Activated CD8-positive, alpha-beta memory T cell treated with anti-CD3 and anti-CD28 coated beads, Interleukin-2, amount 10 ng/mL, durations not matched to agents 7 days and 5 days (primary cell): ENCODE data around the gene CTNNA1. TPM values are rescaled to one million over a fixed set of nuclear protein-coding genes. Genes with fewer than 3 reads are reported as not detected.
"Not testable (repeated sequence)": the region's sequence is repeated elsewhere in the genome, so short reads cannot be mapped to it uniquely, and the experiment has no call there.

Source experiments
- ATAC-seq: fragments of 150-1000 bp; cut with Tn5 transposase; one replicate; pipeline ENCODE4 v1.10.0; 2021; ENCODE audit warnings: moderate library complexity
- CTCF ChIA-PET: fragments of 350-600 bp; sonication (Branson Sonifier 250); formaldehyde crosslinking; loops from one replicate; lab custom pipeline; 2021; ENCODE audit warnings: antibody characterized with exemption; lab: Charles Lee
- DNase-seq: peaks from one replicate; pipeline ENCODE4 v3.0.0-alpha.2; 2020
- H3K27ac Mint-ChIP-seq: one replicate; pipeline ENCODE4 v1.8.0; 2021; ENCODE audit warnings: mild to moderate bottlenecking, mixed read lengths
- H3K27me3 Mint-ChIP-seq: one replicate; pipeline ENCODE4 v1.8.0; 2021; ENCODE audit warnings: mixed read lengths
- H3K36me3 Mint-ChIP-seq: one replicate; pipeline ENCODE4 v1.8.0; 2021; ENCODE audit warnings: mild to moderate bottlenecking, mixed read lengths
- H3K4me1 Mint-ChIP-seq: one replicate; pipeline ENCODE4 v1.8.0; 2021; ENCODE audit warnings: mixed read lengths
- H3K4me3 Mint-ChIP-seq: one replicate; pipeline ENCODE4 v1.8.0; 2021; ENCODE audit warnings: mild to moderate bottlenecking, moderate library complexity, mixed read lengths
- H3K9me3 Mint-ChIP-seq: one replicate; pipeline ENCODE4 v1.8.0; 2022; ENCODE audit warnings: low read depth, mixed read lengths
- total RNA-seq, 2 experiments: library from RNA; stranded (reverse); gene quantifications; one replicate each; pipeline ENCODE4 v1.2.3, GENCODE V29; 2021

Gene CTNNA1
- total RNA-seq, 2 experiments from 2014 or later, result 62.0 to 89.8 TPM

GRCh38 chr5:138755084-138755748 is 2.0 kb downstream of the CTNNA1 start:
- ATAC-seq (no peak), DNase-seq (no peak)
- Mint-ChIP-seq H3K27me3 (peaks cover 17% of the 10 kb centered on the region), H3K4me3 (peak overlapping the region; percentile 69), H3K27ac (no peak overlapping the region), H3K36me3 (peaks cover 19% of the 10 kb centered on the region), H3K4me1 (peaks cover 34% of the 10 kb centered on the region), H3K9me3 (no peaks in the 10 kb centered on the region)
- CTCF ChIA-PET, result interaction anchor here (0.7 kb wide), 1 partner anchor 964 kb away, joined by 3 read pairs; no protein-coding TSS in a partner anchor

DNA sequence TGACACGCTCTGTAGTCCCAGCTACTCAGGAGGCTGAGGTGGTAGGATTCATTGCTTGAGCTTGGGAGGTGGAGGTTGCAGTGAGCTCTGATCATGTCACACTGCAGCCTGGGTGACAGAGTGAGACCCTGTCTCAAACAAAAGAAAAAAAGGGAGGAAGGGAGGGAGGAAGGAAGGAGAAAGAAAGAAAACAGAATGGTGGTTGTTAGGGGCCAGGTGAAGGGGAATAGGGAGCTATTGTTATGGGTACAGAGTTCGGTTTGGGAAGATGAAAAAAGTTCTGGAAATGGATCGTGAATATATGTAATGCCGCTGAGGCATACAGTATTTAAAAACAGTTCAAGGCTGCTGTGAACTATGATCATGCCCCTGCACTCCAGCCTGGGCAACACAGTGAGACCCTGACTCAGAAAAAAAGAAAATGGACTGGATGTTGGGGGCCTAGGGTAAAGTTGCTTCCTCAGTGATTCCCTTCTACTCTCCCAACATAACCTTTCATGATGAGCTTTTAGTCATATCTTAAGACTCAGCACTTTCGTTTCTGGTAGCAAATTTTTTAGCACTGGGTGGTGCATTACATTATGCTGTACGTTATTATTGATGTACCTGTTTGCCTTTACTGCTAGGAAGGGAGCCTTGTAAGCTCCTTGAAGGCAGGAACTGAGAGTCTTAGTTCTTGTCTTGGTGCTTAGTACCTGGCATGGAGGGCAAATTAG is 4.0 kb downstream of the CTNNA1 start:
- ATAC-seq (no peak), DNase-seq (no peak)
- Mint-ChIP-seq H3K9me3 (no peaks in the 10 kb centered on the region), H3K27me3 (peaks cover 8% of the 10 kb centered on the region), H3K4me1 (peaks cover 50% of the 10 kb centered on the region), H3K4me3 (no peak overlapping the region), H3K36me3 (peaks cover 30% of the 10 kb centered on the region), H3K27ac (no peak overlapping the region)
- CTCF ChIA-PET, result interaction anchor here (1.1 to 1.7 kb wide), 5 partner anchors 15 to 178 kb away, joined by 3 to 6 read pairs (median 3); no protein-coding TSS in a partner anchor

GRCh38 chr5:138760448-138761110 is 7.4 kb downstream of the CTNNA1 start:
- CTCF ChIA-PET, result interaction anchor here (1.3 to 1.4 kb wide), 3 partner anchors 28 to 92 kb away, joined by 3 to 4 read pairs (median 4); no protein-coding TSS in a partner anchor
- H3K4me3 Mint-ChIP-seq, result no peak overlapping the region
- DNase-seq, result no peak
- peak overlapping the region; percentile 17 for H3K27ac Mint-ChIP-seq
- no peak for ATAC-seq
- peaks cover 30% of the 10 kb centered on the region for H3K36me3 Mint-ChIP-seq
- H3K9me3 Mint-ChIP-seq, result no peaks in the 10 kb centered on the region
- H3K4me1 Mint-ChIP-seq, result peaks cover 30% of the 10 kb centered on the region
- no peaks in the 10 kb centered on the region for H3K27me3 Mint-ChIP-seq

DNA sequence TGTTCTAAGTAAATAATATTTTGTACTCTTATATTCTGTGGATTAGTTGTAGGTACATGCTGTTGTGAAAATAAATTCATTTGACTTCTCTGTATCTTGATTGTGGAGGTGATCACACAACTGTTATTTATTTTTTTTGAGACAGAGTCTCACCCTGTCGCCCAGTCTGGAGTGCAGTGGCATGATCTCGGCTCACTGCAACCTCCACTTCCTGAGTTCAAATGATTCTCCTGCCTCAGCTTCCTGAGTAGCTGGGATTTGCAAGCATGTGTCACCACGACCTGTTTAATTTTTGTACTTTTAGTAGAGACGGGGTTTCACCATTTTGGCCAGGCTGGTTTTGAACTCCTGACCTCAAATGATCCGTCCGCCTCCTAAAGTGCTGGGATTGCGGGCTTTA is 7.9 kb downstream of the CTNNA1 start:
- DNase-seq, result peak; percentile 42
- Mint-ChIP-seq H3K36me3 (peaks cover 30% of the 10 kb centered on the region), H3K4me1 (peaks cover 32% of the 10 kb centered on the region), H3K27ac (peak overlapping the region; percentile 17)
- H3K4me3 Mint-ChIP-seq, H3K9me3 Mint-ChIP-seq, ATAC-seq, H3K27me3 Mint-ChIP-seq: not testable (repeated sequence)
- CTCF ChIA-PET, result interaction anchor here (1.3 to 1.4 kb wide), 3 partner anchors 27 to 92 kb away, joined by 3 to 4 read pairs (median 4); no protein-coding TSS in a partner anchor

GRCh38 chr5:138761670-138762069 is 8.4 kb downstream of the CTNNA1 start:
- peaks cover 30% of the 10 kb centered on the region for H3K4me1 Mint-ChIP-seq
- H3K36me3 Mint-ChIP-seq, result peaks cover 26% of the 10 kb centered on the region
- H3K27ac Mint-ChIP-seq, H3K4me3 Mint-ChIP-seq, CTCF ChIA-PET, ATAC-seq, H3K27me3 Mint-ChIP-seq, DNase-seq, H3K9me3 Mint-ChIP-seq: not testable (repeated sequence)

DNA sequence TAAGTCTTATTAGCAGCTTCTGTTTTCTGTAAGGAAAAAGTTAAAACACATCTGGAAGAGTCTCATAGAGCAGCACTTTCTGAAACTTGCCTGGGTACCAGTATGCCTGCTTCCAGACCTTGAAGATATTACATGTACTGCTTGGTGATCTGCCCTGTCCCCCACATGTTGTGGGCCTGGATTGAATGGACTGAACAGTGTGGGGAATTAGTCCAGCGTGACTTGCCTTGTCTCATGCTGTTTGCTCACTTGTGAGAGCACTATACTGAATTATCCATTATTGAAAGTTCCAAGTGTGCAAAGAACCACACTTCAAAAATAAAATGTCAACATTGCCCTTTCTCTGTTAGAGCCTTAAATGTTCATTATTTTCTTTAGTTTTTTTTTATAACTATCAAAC is 8.9 kb downstream of the CTNNA1 start:
- Mint-ChIP-seq H3K4me3 (no peak overlapping the region), H3K27me3 (no peaks in the 10 kb centered on the region), H3K9me3 (no peaks in the 10 kb centered on the region), H3K36me3 (peaks cover 26% of the 10 kb centered on the region), H3K4me1 (peaks cover 27% of the 10 kb centered on the region), H3K27ac (no peak overlapping the region)
- DNase-seq (no peak), ATAC-seq (no peak)
- CTCF ChIA-PET, result no interaction called here

- no peak for DNase-seq
- H3K4me1 Mint-ChIP-seq, result peaks cover 22% of the 10 kb centered on the region
- no peak overlapping the region for H3K4me3 Mint-ChIP-seq
- H3K27me3 Mint-ChIP-seq, result no peaks in the 10 kb centered on the region
- H3K36me3 Mint-ChIP-seq, result peaks cover 20% of the 10 kb centered on the region
- CTCF ChIA-PET, result interaction anchor here (1.7 kb wide), 1 partner anchor 9 kb away, joined by 5 read pairs; the partner anchor contains the start of gene CTNNA1
- H3K27ac Mint-ChIP-seq, result no peak overlapping the region
- H3K9me3 Mint-ChIP-seq, result no peaks in the 10 kb centered on the region
- ATAC-seq, result no peak
These were observed 10.0 kb downstream of the CTNNA1 start for GRCh38 chr5:138763037-138763778.

DNA sequence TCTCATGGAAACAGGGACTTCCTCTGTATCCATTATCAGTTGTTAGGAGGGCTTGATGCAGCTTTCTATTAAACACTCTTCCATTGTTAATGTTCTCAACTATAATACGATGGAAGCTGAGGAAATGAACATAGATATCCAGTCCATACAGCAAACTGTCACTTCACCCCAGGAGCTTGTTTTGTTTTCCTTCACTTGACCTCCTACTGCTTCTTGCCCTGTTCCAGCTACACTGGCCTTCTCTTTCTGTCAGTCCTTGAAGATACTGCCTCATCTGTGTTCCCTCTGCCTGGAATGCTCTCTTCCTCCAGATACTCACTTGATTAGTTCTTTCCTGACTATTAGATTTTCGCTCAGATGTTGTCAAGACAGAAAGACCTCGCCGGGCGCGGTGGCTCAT is 17.1 kb downstream of the CTNNA1 start:
- Mint-ChIP-seq H3K27ac (no peak overlapping the region), H3K9me3 (no peaks in the 10 kb centered on the region), H3K4me1 (peaks cover 3% of the 10 kb centered on the region), H3K4me3 (no peak overlapping the region), H3K27me3 (no peaks in the 10 kb centered on the region), H3K36me3 (no peaks in the 10 kb centered on the region)
- ATAC-seq, result no peak
- CTCF ChIA-PET, result no interaction called here
- no peak for DNase-seq

DNA sequence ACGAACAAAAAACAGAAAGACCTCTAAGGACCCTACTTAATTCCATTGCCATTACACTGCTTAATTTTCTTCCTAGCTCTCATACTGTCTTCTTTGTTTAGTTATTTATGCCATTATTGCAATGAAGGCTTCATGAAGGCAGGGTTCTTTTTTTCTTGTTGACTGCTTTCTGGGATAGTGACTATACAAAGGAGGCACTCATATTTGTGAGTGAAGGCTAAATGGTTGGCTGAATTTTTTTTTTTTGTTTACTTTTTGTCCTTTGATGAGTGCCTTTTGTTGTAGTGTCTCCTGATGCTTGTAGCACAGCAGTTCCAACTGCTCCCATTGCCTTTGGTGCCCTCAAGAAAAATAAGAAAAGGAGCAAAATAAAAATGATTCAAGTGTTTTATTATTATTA is 17.8 kb downstream of the CTNNA1 start:
- Mint-ChIP-seq H3K4me1 (peaks cover 2% of the 10 kb centered on the region), H3K4me3 (no peak overlapping the region), H3K36me3 (peaks cover 1% of the 10 kb centered on the region), H3K27ac (no peak overlapping the region), H3K27me3 (no peaks in the 10 kb centered on the region), H3K9me3 (no peaks in the 10 kb centered on the region)
- ATAC-seq (no peak), DNase-seq (no peak)
- CTCF ChIA-PET, result no interaction called here

DNA sequence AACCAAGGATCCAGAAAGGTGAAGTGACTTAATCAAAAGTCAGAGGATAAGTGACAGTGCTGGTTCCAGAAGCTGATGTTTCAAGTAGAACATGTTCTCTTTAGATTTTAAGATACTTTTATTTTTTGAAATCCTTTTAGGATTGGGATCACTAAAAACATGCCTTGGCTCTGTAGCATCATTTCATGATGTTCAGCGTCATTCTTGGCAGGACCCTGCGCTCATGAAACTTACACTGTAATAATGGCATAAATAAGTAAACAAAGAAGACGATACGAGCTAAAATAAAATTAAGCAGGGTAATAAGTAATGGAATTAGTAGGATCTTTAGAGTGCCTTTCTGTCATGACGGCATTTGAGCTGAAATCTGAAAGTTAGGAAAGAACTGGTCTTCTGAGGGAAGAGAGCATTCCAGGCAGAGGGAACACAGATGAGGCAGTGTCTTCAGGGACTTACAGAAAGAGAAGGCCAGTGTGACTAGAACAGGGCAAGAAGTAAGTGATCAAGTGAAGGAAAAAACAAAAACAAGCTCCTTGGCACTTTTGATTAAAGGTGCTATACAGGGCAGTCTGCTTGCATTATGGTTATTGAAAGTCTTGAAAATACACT is 19.9 kb downstream of the CTNNA1 start:
- CTCF ChIA-PET, result interaction anchor here (1.0 to 1.6 kb wide), 3 partner anchors 15 to 128 kb away, joined by 3 to 6 read pairs (median 3); no protein-coding TSS in a partner anchor
- no peak overlapping the region for H3K4me3 Mint-ChIP-seq
- no peak for DNase-seq
- H3K27me3 Mint-ChIP-seq, result no peaks in the 10 kb centered on the region
- no peak for ATAC-seq
- peaks cover under 1% of the 10 kb centered on the region for H3K9me3 Mint-ChIP-seq
- no peak overlapping the region for H3K27ac Mint-ChIP-seq
- H3K36me3 Mint-ChIP-seq, result peaks cover 4% of the 10 kb centered on the region
- H3K4me1 Mint-ChIP-seq, result no peaks in the 10 kb centered on the region

DNA sequence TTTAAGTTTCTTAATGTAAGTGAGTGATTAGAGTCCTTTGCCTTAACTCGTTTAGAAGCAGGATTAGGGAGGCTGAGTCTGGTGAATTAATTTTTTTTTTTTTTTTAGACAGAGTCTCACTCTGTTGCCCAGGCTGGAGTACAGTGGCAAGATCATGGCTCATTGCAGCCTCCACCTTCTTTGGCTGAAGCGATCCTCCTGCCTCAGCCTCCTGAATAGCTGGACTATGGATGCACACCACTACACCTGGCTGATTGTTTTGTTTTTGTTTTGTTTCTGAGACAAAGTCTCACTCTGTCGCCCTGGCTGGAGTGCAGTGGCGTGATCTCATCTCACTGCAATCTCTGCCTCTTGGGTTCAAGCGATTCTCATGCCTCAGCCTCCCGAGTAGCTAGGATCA is 20.4 kb downstream of the CTNNA1 start:
- not testable (repeated sequence) for H3K27ac Mint-ChIP-seq, DNase-seq, ATAC-seq, H3K4me1 Mint-ChIP-seq, H3K9me3 Mint-ChIP-seq, H3K4me3 Mint-ChIP-seq, H3K36me3 Mint-ChIP-seq, H3K27me3 Mint-ChIP-seq
- CTCF ChIA-PET, result interaction anchor here (0.7 to 1.0 kb wide), 2 partner anchors 15 to 16 kb away, joined by 3 read pairs; no protein-coding TSS in a partner anchor

DNA sequence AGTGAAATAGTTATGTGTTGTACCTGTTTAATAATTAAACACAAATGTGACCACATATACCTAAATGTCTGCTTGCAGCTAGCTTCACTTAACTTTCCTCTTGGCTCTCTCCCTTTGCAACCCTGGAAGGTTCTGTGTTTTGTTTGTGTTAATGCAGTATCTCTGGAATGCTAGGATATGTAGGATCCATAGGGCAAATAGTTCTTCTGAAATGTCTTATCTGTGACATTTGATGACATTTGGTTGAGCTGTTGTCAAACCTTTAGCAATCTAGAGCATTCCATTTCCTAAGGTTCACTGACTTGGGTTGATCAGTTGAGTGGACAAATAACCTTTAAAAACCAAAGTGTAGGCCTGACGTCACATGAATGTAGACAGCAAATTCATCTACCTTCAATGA is 21.8 kb downstream of the CTNNA1 start:
- CTCF ChIA-PET, result no interaction called here

More for the DNA sequence above, 21.8 kb downstream of the CTNNA1 start:
- no peaks in the 10 kb centered on the region for H3K4me1 Mint-ChIP-seq
- H3K27ac Mint-ChIP-seq, result no peak overlapping the region
- H3K9me3 Mint-ChIP-seq, result peaks cover 3% of the 10 kb centered on the region
- no peak for ATAC-seq
- H3K27me3 Mint-ChIP-seq, result no peaks in the 10 kb centered on the region
- no peak for DNase-seq
- no peak overlapping the region for H3K4me3 Mint-ChIP-seq
- H3K36me3 Mint-ChIP-seq, result peaks cover 8% of the 10 kb centered on the region
